Fibroblast of villous mesenchyme (primary cell): Measurements from ENCODE around the gene DFFB. TPM values are rescaled to one million over a fixed set of nuclear protein-coding genes. Genes with fewer than 3 reads are reported as not detected.

Experiments
- DNase-seq: peaks from one replicate; pipeline ENCODE4 v3.0.0-alpha.2; 2010; ENCODE audit warnings: low read depth
- H3K4me3 ChIP-seq: 2 replicates; pipeline ENCODE4 v1.5.1; 2011; ENCODE audit warnings: low read depth, mild to moderate bottlenecking, low read length
- total RNA-seq: library from RNA; depleted of rRNA; stranded (reverse); fragments of >200 nt; gene quantifications from 2 replicates; pipeline ENCODE4 v1.2.3, GENCODE V29; 2012
- TF ChIP-seq, protein P1 (sequence below): IDR thresholded peaks from 2 replicates; pipeline ENCODE4 v1.5.1; 2012; ENCODE audit warnings: low read depth, mild to moderate bottlenecking, low read length; ENCODE audit not compliant: insufficient read depth

Gene DFFB
- total RNA-seq, 1 donor = 4.7 TPM

DNA sequence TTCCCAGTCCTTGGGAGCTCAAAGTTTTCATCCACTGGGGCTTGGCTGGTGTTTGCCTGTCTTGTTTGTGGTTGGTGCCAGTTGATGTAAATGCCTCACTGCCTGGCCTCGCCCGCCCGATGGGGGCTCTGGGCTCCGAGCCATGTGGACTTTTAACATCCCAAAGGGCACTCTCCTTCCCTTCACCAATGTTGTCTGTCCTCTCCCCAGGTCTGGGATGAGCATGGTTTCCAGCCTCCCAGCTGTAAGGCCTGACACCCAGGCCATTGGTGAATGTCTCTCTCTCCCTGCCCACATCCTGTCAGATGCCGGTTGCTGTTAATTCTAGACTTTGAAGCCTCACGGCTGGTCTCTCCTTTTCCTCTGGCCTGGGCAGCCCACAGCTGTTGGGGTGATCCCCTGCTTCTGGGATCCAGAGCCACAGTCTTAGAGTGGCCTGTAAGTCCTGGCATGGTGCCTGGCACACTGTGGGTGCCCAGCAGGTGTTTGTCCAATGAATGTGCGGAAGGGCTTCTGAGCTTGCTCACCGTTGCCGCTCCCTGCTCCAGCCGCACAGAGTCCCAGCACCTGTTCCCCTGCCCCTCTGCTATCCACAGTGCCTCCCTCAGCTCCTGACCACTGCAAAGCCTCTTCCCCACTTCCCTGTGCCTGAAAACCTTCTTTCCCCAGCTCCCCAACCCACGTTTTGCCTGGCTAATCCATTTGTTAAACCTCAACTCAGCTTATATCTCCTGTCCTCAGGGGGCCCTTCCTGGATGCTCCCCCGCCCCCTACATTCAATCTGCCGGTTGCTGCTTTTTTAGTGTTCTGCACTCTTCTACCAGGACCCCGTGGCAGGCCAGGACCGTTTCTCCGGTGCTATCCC lies 46.1 kb downstream of the DFFB start:
- H3K4me3 ChIP-seq = no peak overlapping the region
- TF ChIP-seq, protein P1, sequence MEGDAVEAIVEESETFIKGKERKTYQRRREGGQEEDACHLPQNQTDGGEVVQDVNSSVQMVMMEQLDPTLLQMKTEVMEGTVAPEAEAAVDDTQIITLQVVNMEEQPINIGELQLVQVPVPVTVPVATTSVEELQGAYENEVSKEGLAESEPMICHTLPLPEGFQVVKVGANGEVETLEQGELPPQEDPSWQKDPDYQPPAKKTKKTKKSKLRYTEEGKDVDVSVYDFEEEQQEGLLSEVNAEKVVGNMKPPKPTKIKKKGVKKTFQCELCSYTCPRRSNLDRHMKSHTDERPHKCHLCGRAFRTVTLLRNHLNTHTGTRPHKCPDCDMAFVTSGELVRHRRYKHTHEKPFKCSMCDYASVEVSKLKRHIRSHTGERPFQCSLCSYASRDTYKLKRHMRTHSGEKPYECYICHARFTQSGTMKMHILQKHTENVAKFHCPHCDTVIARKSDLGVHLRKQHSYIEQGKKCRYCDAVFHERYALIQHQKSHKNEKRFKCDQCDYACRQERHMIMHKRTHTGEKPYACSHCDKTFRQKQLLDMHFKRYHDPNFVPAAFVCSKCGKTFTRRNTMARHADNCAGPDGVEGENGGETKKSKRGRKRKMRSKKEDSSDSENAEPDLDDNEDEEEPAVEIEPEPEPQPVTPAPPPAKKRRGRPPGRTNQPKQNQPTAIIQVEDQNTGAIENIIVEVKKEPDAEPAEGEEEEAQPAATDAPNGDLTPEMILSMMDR = no peak
- peak; percentile 25 for DNase-seq

DNA sequence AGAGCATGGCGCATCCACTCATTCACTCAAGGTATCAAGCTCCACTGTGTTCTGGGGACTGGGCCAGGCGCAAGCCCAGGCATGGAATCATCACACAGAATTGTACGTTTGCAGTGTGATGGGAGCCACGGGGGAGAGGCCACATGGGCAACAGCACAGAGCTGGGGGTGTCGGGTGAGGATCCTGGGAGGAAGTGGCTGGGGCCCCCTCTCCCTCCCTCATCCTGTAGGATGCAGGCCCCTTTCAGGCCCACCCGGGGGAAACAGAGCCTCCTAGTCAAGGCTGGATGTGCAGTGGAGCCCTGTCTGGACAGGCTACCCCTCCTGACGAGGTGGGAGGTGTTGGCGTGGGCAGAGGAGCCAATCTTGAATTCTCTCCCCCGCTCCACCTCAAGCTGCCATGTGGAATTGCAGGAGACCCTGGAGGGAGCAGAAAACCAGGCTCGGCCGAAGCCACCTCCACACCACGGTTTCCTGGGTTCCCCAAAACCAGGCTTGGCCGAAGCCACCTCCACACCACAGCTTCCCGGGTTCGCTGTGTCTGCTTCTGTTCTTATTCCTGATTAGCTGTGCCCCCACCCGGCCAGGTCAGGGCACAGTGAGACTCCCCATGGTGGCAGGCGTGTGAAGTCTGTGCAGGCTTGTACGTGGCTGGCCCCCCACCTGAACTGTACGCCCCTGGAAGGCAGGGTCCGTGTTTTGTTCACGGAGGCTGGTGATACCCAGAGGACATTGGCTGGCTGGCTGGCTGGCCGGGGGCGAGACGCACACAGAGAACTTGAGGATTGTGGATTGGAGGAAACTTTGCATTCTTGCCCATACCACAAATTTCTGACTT lies 46.9 kb downstream of the DFFB start:
- DNase-seq = no peak
- no peak overlapping the region for H3K4me3 ChIP-seq
- TF ChIP-seq, protein P1 = no peak

DNA sequence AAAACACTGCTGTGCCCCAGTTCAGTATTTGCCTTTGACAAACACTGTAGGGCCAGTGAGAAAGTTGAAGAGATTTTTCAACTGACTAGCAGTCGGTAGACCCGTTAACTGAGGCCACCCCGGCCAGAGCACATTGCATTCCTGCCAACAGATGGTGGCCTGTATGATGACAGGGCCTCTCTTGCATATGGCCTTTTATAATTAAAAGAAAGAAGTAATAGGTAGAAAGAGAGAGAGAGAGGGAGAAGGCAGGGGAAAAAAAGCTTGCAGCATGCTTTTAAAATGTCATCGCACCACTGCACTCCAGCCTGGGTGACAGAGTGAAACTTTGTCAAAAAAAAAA lies 47.5 kb downstream of the DFFB start:
- no peak overlapping the region for H3K4me3 ChIP-seq
- TF ChIP-seq, protein P1 = no peak
- no peak for DNase-seq

DNA sequence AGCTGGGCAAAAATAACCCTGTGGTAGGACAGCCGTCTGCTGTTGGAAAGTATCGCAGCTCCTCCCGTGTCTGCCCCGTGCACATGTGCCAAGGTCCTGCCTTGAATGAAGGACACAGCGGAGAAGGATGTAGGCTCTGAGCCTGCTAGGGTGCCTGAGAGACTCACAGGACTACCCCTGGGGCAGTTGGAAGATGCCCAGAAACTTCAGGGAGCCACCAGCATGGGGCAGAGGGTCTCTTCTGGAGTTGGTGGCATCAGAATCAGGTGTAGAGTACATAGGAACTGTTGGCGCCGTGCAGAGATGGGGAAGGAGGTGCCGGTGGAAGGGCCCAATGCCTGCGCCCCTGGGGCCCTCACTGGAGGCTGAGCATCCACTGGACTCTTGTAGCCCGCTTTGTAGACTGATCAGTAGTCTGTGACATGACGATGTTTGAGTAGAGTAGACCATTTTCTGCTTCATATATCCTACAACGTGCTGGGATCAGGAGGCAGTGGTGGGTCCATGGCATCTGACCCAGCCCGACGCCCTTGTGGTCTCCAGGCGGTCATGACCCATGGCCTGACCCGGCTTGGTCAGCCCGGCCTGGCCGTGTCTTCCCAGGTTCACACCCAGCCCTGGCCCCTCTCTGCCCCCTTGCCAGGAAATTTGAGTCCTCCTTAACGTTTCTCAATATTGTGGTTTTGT lies 48.1 kb downstream of the DFFB start:
- TF ChIP-seq, protein P1 = no peak
- no peak for DNase-seq
- H3K4me3 ChIP-seq = no peak overlapping the region

DNA sequence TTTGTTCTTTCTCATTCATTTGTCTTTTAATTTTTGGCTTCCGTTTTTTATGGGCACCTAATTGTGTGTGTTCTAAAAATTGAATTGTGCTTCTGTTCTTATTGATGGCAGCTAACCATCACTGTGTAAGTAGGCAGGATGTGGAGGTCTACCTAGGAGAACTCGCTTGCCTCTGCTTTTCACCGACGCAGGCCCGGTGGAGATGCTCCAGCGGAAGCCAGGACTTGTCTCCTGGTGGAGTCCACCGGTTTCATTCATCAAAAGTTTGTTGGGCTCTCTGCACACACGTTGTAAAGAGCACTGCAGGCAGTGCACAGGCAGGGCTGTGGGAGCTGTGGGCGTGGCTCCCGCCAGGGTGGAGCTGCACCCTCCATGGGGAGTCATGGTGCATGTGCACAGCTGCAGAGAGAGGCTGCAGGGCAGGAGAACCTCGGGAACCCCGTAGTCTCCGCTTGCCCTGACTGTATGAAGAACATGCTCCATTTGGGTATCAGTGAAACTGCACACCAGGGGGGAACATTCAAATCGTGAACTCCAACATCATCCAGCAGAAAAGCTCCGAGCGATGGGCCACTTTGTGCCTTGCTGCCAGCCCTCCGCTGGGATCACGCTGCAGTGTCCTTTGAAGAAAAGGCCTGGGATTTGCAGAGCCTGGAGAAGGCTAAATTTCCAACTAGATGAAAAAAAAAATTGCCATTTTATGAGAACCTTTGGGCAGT lies 48.8 kb downstream of the DFFB start:
- DNase-seq = no peak
- H3K4me3 ChIP-seq = no peak overlapping the region
- TF ChIP-seq, protein P1 = no peak

DNA sequence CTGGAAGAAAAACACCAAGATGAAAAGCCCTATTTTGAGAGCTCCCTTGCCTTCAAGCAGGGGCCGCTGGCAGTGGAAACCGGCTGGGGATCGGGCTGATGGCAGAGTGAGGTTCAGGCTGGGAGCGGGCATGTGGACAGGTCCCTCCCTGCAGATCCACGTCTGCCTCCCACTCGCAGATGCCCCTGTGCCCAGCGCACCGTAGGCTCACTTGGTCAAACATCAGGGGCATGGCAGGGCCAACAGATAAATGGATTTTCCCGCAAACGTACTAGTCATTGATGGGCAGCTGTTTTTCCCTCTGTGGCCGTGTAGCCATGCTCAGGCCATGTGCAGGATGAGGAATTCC lies 49.4 kb downstream of the DFFB start:
- no peak for DNase-seq
- H3K4me3 ChIP-seq = no peak overlapping the region
- TF ChIP-seq, protein P1 = no peak
